ENCODE measurements around the gene NRF1. TPM values are rescaled to one million over a fixed set of nuclear protein-coding genes. Genes with fewer than 3 reads are reported as not detected.
A peak's percentile ranks its signal among the peaks of the same experiment; 100 is the strongest.

The NRF1 gene
- total RNA-seq, 2 donors from 2014 or later, result 22.9 to 26.4 TPM

- H3K27ac ChIP-seq (ENCODE audit: low read depth, low read length), result no peak overlapping the region
- Mint-ChIP-seq H3K4me3 (no peak overlapping the region), H3K9me3 (peaks cover 21% of the 10 kb centered on the region), H3K27me3 (ENCODE audit: insufficient read depth) (no peaks in the 10 kb centered on the region), H3K27ac (no peak overlapping the region), H3K36me3 (ENCODE audit: low read depth) (peaks cover 58% of the 10 kb centered on the region), H3K4me1 (no peaks in the 10 kb centered on the region)
- 94 to 96% methylated on average over 4 to 7 of the region's 7 CpGs for WGBS, 2 experiments (ENCODE audit: insufficient coverage in 1 of 2, insufficient read length in 1 of 2)
- H3K4me3 ChIP-seq (ENCODE audit: low read length), result peak overlapping the region; percentile 49
- no peaks in the 10 kb centered on the region for H3K4me1 ChIP-seq (ENCODE audit: control insufficient read depth, insufficient read depth, low read length)
- TF ChIP-seq, protein P1, sequence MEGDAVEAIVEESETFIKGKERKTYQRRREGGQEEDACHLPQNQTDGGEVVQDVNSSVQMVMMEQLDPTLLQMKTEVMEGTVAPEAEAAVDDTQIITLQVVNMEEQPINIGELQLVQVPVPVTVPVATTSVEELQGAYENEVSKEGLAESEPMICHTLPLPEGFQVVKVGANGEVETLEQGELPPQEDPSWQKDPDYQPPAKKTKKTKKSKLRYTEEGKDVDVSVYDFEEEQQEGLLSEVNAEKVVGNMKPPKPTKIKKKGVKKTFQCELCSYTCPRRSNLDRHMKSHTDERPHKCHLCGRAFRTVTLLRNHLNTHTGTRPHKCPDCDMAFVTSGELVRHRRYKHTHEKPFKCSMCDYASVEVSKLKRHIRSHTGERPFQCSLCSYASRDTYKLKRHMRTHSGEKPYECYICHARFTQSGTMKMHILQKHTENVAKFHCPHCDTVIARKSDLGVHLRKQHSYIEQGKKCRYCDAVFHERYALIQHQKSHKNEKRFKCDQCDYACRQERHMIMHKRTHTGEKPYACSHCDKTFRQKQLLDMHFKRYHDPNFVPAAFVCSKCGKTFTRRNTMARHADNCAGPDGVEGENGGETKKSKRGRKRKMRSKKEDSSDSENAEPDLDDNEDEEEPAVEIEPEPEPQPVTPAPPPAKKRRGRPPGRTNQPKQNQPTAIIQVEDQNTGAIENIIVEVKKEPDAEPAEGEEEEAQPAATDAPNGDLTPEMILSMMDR (conservative IDR thresholded peaks at IDR 0.05), result no peak
- no peak for DNase-seq
- H3K36me3 ChIP-seq (ENCODE audit: control insufficient read depth, insufficient read depth, low read length), result peaks cover 73% of the 10 kb centered on the region
- no peaks in the 10 kb centered on the region for H3K27me3 ChIP-seq (ENCODE audit: control insufficient read depth, insufficient read depth, low read length, poor library complexity, severe bottlenecking)
- H3K9me3 ChIP-seq (ENCODE audit: control insufficient read depth, low read length), result peaks cover 37% of the 10 kb centered on the region
- no peak overlapping the region for H3K9ac ChIP-seq (ENCODE audit: extremely low read depth, low read length, poor library complexity, severe bottlenecking)
These were observed 64.7 kb downstream of the NRF1 start for GRCh38 chr7:129676017-129676897.

DNA sequence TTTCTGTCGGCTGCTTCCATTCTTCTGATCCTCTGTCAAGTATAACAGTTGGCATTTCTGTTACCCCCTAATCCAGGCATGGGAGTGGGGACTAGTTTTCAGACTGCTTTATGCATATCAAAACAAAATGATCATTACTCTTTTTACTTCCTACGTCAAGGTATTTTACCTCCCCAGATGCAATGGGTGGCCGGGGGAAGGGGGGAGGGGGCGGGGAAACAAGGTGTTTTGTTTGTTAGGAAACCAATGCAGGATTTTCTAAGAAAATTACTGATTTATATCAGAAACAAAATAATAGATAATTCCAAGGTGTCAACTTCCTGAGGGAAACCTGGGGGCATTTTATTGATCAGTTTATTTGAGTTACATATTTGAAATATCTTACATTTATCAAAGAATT lies 66.3 kb downstream of the NRF1 start:
- Histone ChIP-seq H3K4me1 (ENCODE audit: control insufficient read depth, insufficient read depth, low read length) (no peaks in the 10 kb centered on the region), H3K27me3 (ENCODE audit: control insufficient read depth, insufficient read depth, low read length, poor library complexity, severe bottlenecking) (no peaks in the 10 kb centered on the region), H3K36me3 (ENCODE audit: control insufficient read depth, insufficient read depth, low read length) (peaks cover 58% of the 10 kb centered on the region), H3K9me3 (ENCODE audit: control insufficient read depth, low read length) (peaks cover 32% of the 10 kb centered on the region), H3K9ac (ENCODE audit: extremely low read depth, low read length, poor library complexity, severe bottlenecking) (no peak overlapping the region), H3K27ac (ENCODE audit: low read depth, low read length) (no peak overlapping the region), H3K4me3 (ENCODE audit: low read length) (no peak overlapping the region)
- TF ChIP-seq, protein P1 (conservative IDR thresholded peaks at IDR 0.05), result no peak
- H3K4me1 Mint-ChIP-seq, result no peaks in the 10 kb centered on the region
- H3K9me3 Mint-ChIP-seq, result peaks cover 21% of the 10 kb centered on the region
- no peaks in the 10 kb centered on the region for H3K27me3 Mint-ChIP-seq (ENCODE audit: insufficient read depth)
- no peak overlapping the region for H3K27ac Mint-ChIP-seq
- no peak for DNase-seq
- 94% methylated on average over 2 of the region's 4 CpGs; no CpG with 5 or more reads in 1 of the 2 experiments for WGBS, 2 experiments (ENCODE audit: insufficient coverage in 1 of 2, insufficient read length in 1 of 2)
- H3K4me3 Mint-ChIP-seq, result no peak overlapping the region
- peaks cover 63% of the 10 kb centered on the region for H3K36me3 Mint-ChIP-seq (ENCODE audit: low read depth)

DNA sequence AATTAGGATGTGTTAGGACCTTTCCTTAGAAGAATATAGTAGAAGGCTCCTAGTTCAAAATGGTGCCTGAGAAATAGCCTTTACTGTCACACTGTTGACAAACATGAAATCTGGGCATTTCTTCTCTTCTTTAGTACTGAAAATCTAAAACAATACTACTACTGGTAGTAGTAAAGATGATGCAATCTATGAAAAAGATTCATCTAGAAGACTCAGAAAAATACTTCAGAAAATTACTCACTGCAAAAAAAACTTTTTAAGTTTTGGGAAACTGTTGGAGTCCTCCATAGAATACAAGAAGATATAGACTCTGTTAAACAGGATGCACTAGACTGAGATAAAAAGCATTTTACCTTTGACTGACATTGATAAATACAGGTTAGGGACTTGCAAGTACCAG lies 67.1 kb downstream of the NRF1 start:
- no peaks in the 10 kb centered on the region for H3K4me1 Mint-ChIP-seq
- no peak overlapping the region for H3K27ac Mint-ChIP-seq

More for the DNA sequence above, 67.1 kb downstream of the NRF1 start:
- TF ChIP-seq, protein P1 (conservative IDR thresholded peaks at IDR 0.05), result no peak
- peaks cover 63% of the 10 kb centered on the region for H3K36me3 Mint-ChIP-seq (ENCODE audit: low read depth)
- Histone ChIP-seq H3K9me3 (ENCODE audit: control insufficient read depth, low read length) (peaks cover 28% of the 10 kb centered on the region), H3K36me3 (ENCODE audit: control insufficient read depth, insufficient read depth, low read length) (peaks cover 54% of the 10 kb centered on the region), H3K4me1 (ENCODE audit: control insufficient read depth, insufficient read depth, low read length) (no peaks in the 10 kb centered on the region), H3K27ac (ENCODE audit: low read depth, low read length) (no peak overlapping the region), H3K27me3 (ENCODE audit: control insufficient read depth, insufficient read depth, low read length, poor library complexity, severe bottlenecking) (no peaks in the 10 kb centered on the region), H3K9ac (ENCODE audit: extremely low read depth, low read length, poor library complexity, severe bottlenecking) (no peak overlapping the region), H3K4me3 (ENCODE audit: low read length) (no peak overlapping the region)
- DNase-seq, result no peak
- no peaks in the 10 kb centered on the region for H3K27me3 Mint-ChIP-seq (ENCODE audit: insufficient read depth)
- H3K9me3 Mint-ChIP-seq, result peaks cover 20% of the 10 kb centered on the region
- no peak overlapping the region for H3K4me3 Mint-ChIP-seq

All from endodermal cell (in vitro differentiated cells).